K562 (cell line): ENCODE data around the gene ADAMTSL2. TPM values are rescaled to one million over a fixed set of nuclear protein-coding genes. Genes with fewer than 3 reads are reported as not detected.

Experiments
- ARHGAP35 ChIP-seq: fragments of 450-650 bp; IDR thresholded peaks from 2 replicates; pipeline ENCODE4 v1.6.1; 2018; ENCODE audit not compliant: partially characterized antibody
- GABPB2 ChIP-seq: fragments of 250-450 bp; sonication (Bioruptor Pico); conservative IDR thresholded peaks from 2 replicates; pipeline ENCODE4 v1.5.1; 2021; ENCODE audit warnings: mild to moderate bottlenecking
- PPARD ChIP-seq: fragments of 250-450 bp; sonication (Bioruptor Pico); IDR thresholded peaks from 2 replicates; pipeline ENCODE4 v1.8.0; 2022; ENCODE audit warnings: inconsistent platforms, mild to moderate bottlenecking, moderate library complexity
- SMARCC2 ChIP-seq: fragments of 450-650 bp; IDR thresholded peaks from 2 replicates; pipeline ENCODE4 v1.6.1; 2017; ENCODE audit warnings: antibody characterized with exemption, moderate library complexity, mild to moderate bottlenecking, low read depth
- ZNF583 ChIP-seq: fragments of 250-450 bp; sonication (Bioruptor Pico); IDR thresholded peaks from 2 replicates; pipeline ENCODE4 v1.4.0; 2020
- polyA plus RNA-seq, 8 experiments: library from polyadenylated mRNA; depleted of rRNA in 4 of 8; stranded (reverse) in 5 of 8; unstranded in 3 of 8; fragments of >200 nt; fragmentation: Nextera tagmentation in 2 of 8; fragmentation: Illumina TruSeq in 1 of 8; extraction: Ambion mirVana in 2 of 8; extraction: Trizol in 1 of 8; gene quantifications; 2 replicates each; pipeline versions ENCODE4 v1.2.1 to v1.2.3, GENCODE V29; 2011 to 2014; ENCODE audit warnings: inconsistent platforms in 1 of 8, missing spikeins in 1 of 8
- total RNA-seq, 7 experiments: library from RNA; depleted of rRNA in 6 of 7; stranded (reverse); fragments of >200 nt in 6 of 7; fragmentation: Illumina TruSeq in 2 of 7; extraction: Trizol in 2 of 7; gene quantifications; 2 replicates each; pipeline versions ENCODE4 v1.2.1 to v1.2.3, GENCODE V29; 2011 to 2021; ENCODE audit warnings: low replicate concordance in 1 of 7
- TF ChIP-seq, protein P1 (sequence below): sonication (generic); formaldehyde crosslinking; IDR thresholded peaks from 2 replicates; pipeline ENCODE4 v1.8.1; 2023; ENCODE audit warnings: missing genetic modification reagents, mild to moderate bottlenecking, borderline replicate concordance
- TF ChIP-seq, protein P2 (sequence below): IDR thresholded peaks from 2 replicates; pipeline ENCODE4 v1.6.1; 2011; ENCODE audit not compliant: insufficient read length; ENCODE audit errors: extremely low read depth
- TF ChIP-seq, protein P3 (sequence below): fragments of 450-650 bp; IDR thresholded peaks from 2 replicates; pipeline ENCODE4 v1.6.1; 2014; ENCODE audit warnings: low read depth, mild to moderate bottlenecking, moderate library complexity, borderline replicate concordance
- TF ChIP-seq, protein P4 (sequence below): fragments of 250-450 bp; sonication (Bioruptor Pico); IDR thresholded peaks from 2 replicates; pipeline ENCODE4 v1.4.0; 2020; ENCODE audit warnings: mild to moderate bottlenecking, moderate library complexity
- TF ChIP-seq, protein P5 (sequence below), 2 experiments: fragments of 250-450 bp in 1 of 2; fragments of 450-650 bp in 1 of 2; sonication (Bioruptor Pico) in 1 of 2; IDR thresholded peaks; 2 replicates each; pipeline versions ENCODE4 v1.6.1 to v1.8.0; 2016 to 2021; ENCODE audit warnings: mild to moderate bottlenecking in 2 of 2, moderate library complexity in 2 of 2, missing compliant biosample characterization in 1 of 2, missing genetic modification characterization in 1 of 2
- TF ChIP-seq, protein P6 (sequence below): fragments of 150-350 bp; conservative IDR thresholded peaks from 2 replicates; pipeline ENCODE4 v1.6.1; 2014; ENCODE audit warnings: low read length
- TF ChIP-seq, protein P7 (sequence below): sonication (generic); formaldehyde crosslinking; IDR thresholded peaks from 2 replicates; pipeline ENCODE4 v1.9.0; 2022; ENCODE audit warnings: mild to moderate bottlenecking, missing genetic modification reagents

The ADAMTSL2 gene
- total and polyA plus RNA-seq, 9 of the 15 experiments (the other 6 are each of a cell fraction or from before 2014, with no cell fraction given) = 0.04 TPM; not detected in 8

DNA sequence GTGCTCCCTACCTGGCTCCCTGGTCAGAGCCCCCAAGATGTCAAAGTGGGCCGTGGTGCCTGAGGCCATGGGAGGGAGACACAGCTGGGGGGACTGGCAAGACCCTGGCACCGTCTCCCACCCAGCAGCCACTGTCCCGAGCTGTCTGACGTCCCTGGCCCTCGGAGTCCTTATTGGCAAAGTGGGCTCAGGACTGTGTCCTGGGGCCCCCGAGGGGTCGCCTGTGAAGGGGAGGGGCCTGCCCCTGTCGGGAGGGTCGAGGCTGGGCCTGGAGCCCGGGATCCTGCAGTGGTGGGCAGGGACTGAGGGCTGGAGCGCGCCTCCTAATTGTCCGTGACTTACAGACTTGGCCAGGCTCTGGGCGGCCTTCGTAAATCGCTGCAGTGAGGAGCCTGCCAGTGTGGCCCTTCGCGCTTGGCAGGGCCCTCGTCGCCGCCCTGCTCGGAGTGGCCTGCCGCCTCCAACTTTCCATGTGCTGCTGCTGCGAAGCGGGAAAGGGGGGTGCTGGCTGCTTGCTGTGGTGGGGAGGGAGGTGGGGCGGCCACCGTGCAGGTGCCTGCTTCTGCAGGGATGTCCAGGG lies 23.5 kb upstream of the ADAMTSL2 start (continued):
- TF ChIP-seq, protein P1, sequence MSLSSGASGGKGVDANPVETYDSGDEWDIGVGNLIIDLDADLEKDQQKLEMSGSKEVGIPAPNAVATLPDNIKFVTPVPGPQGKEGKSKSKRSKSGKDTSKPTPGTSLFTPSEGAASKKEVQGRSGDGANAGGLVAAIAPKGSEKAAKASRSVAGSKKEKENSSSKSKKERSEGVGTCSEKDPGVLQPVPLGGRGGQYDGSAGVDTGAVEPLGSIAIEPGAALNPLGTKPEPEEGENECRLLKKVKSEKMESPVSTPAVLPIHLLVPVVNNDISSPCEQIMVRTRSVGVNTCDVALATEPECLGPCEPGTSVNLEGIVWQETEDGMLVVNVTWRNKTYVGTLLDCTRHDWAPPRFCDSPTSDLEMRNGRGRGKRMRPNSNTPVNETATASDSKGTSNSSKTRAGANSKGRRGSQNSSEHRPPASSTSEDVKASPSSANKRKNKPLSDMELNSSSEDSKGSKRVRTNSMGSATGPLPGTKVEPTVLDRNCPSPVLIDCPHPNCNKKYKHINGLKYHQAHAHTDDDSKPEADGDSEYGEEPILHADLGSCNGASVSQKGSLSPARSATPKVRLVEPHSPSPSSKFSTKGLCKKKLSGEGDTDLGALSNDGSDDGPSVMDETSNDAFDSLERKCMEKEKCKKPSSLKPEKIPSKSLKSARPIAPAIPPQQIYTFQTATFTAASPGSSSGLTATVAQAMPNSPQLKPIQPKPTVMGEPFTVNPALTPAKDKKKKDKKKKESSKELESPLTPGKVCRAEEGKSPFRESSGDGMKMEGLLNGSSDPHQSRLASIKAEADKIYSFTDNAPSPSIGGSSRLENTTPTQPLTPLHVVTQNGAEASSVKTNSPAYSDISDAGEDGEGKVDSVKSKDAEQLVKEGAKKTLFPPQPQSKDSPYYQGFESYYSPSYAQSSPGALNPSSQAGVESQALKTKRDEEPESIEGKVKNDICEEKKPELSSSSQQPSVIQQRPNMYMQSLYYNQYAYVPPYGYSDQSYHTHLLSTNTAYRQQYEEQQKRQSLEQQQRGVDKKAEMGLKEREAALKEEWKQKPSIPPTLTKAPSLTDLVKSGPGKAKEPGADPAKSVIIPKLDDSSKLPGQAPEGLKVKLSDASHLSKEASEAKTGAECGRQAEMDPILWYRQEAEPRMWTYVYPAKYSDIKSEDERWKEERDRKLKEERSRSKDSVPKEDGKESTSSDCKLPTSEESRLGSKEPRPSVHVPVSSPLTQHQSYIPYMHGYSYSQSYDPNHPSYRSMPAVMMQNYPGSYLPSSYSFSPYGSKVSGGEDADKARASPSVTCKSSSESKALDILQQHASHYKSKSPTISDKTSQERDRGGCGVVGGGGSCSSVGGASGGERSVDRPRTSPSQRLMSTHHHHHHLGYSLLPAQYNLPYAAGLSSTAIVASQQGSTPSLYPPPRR (CRISPR knock-in tag) = no peak
- TF ChIP-seq ZNF583 (CRISPR knock-in tag) (no peak), ARHGAP35 (no peak), GABPB2 (no peak), PPARD (CRISPR knock-in tag) (no peak), SMARCC2 (no peak)
- TF ChIP-seq, protein P2, sequence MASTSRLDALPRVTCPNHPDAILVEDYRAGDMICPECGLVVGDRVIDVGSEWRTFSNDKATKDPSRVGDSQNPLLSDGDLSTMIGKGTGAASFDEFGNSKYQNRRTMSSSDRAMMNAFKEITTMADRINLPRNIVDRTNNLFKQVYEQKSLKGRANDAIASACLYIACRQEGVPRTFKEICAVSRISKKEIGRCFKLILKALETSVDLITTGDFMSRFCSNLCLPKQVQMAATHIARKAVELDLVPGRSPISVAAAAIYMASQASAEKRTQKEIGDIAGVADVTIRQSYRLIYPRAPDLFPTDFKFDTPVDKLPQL = no peak
- TF ChIP-seq, protein P3, sequence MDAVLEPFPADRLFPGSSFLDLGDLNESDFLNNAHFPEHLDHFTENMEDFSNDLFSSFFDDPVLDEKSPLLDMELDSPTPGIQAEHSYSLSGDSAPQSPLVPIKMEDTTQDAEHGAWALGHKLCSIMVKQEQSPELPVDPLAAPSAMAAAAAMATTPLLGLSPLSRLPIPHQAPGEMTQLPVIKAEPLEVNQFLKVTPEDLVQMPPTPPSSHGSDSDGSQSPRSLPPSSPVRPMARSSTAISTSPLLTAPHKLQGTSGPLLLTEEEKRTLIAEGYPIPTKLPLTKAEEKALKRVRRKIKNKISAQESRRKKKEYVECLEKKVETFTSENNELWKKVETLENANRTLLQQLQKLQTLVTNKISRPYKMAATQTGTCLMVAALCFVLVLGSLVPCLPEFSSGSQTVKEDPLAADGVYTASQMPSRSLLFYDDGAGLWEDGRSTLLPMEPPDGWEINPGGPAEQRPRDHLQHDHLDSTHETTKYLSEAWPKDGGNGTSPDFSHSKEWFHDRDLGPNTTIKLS = no peak
- TF ChIP-seq, protein P4, sequence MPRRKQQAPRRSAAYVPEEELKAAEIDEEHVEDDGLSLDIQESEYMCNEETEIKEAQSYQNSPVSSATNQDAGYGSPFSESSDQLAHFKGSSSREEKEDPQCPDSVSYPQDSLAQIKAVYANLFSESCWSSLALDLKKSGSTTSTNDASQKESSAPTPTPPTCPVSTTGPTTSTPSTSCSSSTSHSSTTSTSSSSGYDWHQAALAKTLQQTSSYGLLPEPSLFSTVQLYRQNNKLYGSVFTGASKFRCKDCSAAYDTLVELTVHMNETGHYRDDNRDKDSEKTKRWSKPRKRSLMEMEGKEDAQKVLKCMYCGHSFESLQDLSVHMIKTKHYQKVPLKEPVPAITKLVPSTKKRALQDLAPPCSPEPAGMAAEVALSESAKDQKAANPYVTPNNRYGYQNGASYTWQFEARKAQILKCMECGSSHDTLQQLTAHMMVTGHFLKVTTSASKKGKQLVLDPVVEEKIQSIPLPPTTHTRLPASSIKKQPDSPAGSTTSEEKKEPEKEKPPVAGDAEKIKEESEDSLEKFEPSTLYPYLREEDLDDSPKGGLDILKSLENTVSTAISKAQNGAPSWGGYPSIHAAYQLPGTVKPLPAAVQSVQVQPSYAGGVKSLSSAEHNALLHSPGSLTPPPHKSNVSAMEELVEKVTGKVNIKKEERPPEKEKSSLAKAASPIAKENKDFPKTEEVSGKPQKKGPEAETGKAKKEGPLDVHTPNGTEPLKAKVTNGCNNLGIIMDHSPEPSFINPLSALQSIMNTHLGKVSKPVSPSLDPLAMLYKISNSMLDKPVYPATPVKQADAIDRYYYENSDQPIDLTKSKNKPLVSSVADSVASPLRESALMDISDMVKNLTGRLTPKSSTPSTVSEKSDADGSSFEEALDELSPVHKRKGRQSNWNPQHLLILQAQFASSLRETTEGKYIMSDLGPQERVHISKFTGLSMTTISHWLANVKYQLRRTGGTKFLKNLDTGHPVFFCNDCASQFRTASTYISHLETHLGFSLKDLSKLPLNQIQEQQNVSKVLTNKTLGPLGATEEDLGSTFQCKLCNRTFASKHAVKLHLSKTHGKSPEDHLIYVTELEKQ (CRISPR knock-in tag) = no peak
- TF ChIP-seq, protein P5, sequence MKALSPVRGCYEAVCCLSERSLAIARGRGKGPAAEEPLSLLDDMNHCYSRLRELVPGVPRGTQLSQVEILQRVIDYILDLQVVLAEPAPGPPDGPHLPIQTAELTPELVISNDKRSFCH (CRISPR knock-in tag; IDR thresholded peaks at IDR 0.05) = no peak
- TF ChIP-seq, protein P5 (tag; IDR thresholded peaks at IDR 0.05) = no peak
- TF ChIP-seq, protein P6, sequence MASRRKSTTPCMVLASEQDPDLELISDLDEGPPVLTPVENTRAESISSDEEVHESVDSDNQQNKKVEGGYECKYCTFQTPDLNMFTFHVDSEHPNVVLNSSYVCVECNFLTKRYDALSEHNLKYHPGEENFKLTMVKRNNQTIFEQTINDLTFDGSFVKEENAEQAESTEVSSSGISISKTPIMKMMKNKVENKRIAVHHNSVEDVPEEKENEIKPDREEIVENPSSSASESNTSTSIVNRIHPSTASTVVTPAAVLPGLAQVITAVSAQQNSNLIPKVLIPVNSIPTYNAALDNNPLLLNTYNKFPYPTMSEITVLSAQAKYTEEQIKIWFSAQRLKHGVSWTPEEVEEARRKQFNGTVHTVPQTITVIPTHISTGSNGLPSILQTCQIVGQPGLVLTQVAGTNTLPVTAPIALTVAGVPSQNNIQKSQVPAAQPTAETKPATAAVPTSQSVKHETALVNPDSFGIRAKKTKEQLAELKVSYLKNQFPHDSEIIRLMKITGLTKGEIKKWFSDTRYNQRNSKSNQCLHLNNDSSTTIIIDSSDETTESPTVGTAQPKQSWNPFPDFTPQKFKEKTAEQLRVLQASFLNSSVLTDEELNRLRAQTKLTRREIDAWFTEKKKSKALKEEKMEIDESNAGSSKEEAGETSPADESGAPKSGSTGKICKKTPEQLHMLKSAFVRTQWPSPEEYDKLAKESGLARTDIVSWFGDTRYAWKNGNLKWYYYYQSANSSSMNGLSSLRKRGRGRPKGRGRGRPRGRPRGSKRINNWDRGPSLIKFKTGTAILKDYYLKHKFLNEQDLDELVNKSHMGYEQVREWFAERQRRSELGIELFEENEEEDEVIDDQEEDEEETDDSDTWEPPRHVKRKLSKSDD = no peak
- TF ChIP-seq, protein P7, sequence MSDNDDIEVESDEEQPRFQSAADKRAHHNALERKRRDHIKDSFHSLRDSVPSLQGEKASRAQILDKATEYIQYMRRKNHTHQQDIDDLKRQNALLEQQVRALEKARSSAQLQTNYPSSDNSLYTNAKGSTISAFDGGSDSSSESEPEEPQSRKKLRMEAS (CRISPR knock-in tag) = no peak
